T47D (cell line): ENCODE measurements around the gene TMEM139.
"Not testable (repeated sequence)": the region's sequence is repeated elsewhere in the genome, so short reads cannot be mapped to it uniquely, and the experiment has no call there.

Experiments
- DNase-seq, 2 experiments: peaks; one replicate each; pipeline versions ENCODE4 v3.0.0 to v3.0.0-alpha.2; 2011 to 2012; ENCODE audit warnings: low read depth in 1 of 2, low spot score in 1 of 2
- JUND ChIP-seq: IDR thresholded peaks from 2 replicates; pipeline ENCODE4 v1.6.1; 2012; ENCODE audit warnings: low read depth
- in situ Hi-C: cut with HindIII; loops from 2 replicates; pipeline ENCODE4 v1.10.0; 2016; ENCODE audit warnings: low sequenced_read_pairs, low pct_unique_long_range_greater_than_20kb

Gene TMEM139

GRCh38 chr7:143247372-143247771, 37.4 kb upstream of the TMEM139 start:
- in situ Hi-C loops = no loop called here
- no peak for TF ChIP-seq JUND
- no peak for DNase-seq

- peak; percentile 21 to 83 for DNase-seq
- no peak for TF ChIP-seq JUND
- in situ Hi-C loops = no loop called here
These were observed 35.9 kb upstream of the TMEM139 start for GRCh38 chr7:143248761-143249354.

GRCh38 chr7:143250199-143250598, 34.6 kb upstream of the TMEM139 start:
- DNase-seq = no peak
- in situ Hi-C loops = no loop called here
- no peak for TF ChIP-seq JUND

GRCh38 chr7:143250822-143251221, 33.9 kb upstream of the TMEM139 start:
- no peak for TF ChIP-seq JUND
- in situ Hi-C loops = no loop called here
- DNase-seq = no peak

GRCh38 chr7:143252006-143252405, 32.8 kb upstream of the TMEM139 start:
- no peak for DNase-seq
- in situ Hi-C loops = no loop called here
- no peak for TF ChIP-seq JUND

GRCh38 chr7:143255564-143255963, 29.2 kb upstream of the TMEM139 start:
- no peak for TF ChIP-seq JUND
- in situ Hi-C loops = no loop called here
- DNase-seq = no peak

GRCh38 chr7:143256325-143256724, 28.4 kb upstream of the TMEM139 start:
- no peak for DNase-seq
- in situ Hi-C loops = no loop called here
- no peak for TF ChIP-seq JUND

GRCh38 chr7:143256932-143257331, 27.8 kb upstream of the TMEM139 start:
- DNase-seq = no peak
- in situ Hi-C loops = no loop called here
- no peak for TF ChIP-seq JUND

- no peak for TF ChIP-seq JUND
- DNase-seq = no peak
- in situ Hi-C loops = no loop called here
These were observed 27.3 kb upstream of the TMEM139 start for GRCh38 chr7:143257501-143257900.

GRCh38 chr7:143258831-143259230, 25.9 kb upstream of the TMEM139 start:
- no peak for DNase-seq
- in situ Hi-C loops = no loop called here
- TF ChIP-seq JUND = no peak

GRCh38 chr7:143259765-143260164, 25.0 kb upstream of the TMEM139 start:
- DNase-seq = no peak
- in situ Hi-C loops = no loop called here
- TF ChIP-seq JUND = no peak

GRCh38 chr7:143261901-143262300, 22.9 kb upstream of the TMEM139 start:
- TF ChIP-seq JUND = no peak
- DNase-seq = no peak
- in situ Hi-C loops = no loop called here

GRCh38 chr7:143263266-143264195, 21.2 kb upstream of the TMEM139 start, which contains the start of gene GSTK1:
GSTK1 (plus strand) TSS chr7:143263441; CDS start chr7:143263514, 73 bp downstream.
- peak; percentile 65 to 67 for DNase-seq
- no peak for TF ChIP-seq JUND
- in situ Hi-C loops = no loop called here

- in situ Hi-C loops, DNase-seq: not testable (repeated sequence)
These were observed 20.6 kb upstream of the TMEM139 start for GRCh38 chr7:143264196-143264568.
